Erythroblast (primary cell): ENCODE data around the gene MRPL37.

Experiments
- GATA1 ChIP-seq: IDR thresholded peaks from 2 replicates; pipeline ENCODE4 v1.6.1; 2011; ENCODE audit warnings: low read depth, mild to moderate bottlenecking, control low read depth, low read length, moderate library complexity
- POLR2A ChIP-seq: IDR thresholded peaks from 2 replicates; pipeline ENCODE4 v1.6.1; 2011; ENCODE audit warnings: mild to moderate bottlenecking, low read length

DNA sequence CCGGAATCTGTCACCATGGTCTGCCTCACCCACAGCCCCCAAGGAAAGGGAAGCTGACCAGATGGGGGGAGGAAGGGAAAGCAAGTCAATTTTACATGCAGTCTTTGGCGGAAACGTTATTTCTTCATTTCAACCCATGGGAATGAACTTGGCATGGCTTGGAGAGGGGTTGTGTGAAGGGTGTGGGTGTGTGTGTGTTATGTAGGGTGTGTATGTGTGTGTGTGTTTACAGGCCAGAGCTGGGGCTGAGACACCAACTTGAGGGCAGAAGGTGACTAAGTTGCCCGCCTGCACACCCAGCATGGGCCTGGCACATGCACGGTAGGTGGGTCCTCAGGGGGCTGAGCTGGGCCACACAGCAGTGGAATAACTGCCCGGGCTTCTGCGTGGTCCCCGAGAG is 65.2 kb downstream of the MRPL37 start:
- TF ChIP-seq POLR2A: no peak
- no peak for TF ChIP-seq GATA1
